GM23338 (cell line): Measurements from ENCODE around the gene OR2A12.
"Not testable (repeated sequence)": the region's sequence is repeated elsewhere in the genome, so short reads cannot be mapped to it uniquely, and the experiment has no call there.

Source experiments
- CREB1 ChIP-seq: fragments of 250-450 bp; sonication (Bioruptor Pico); IDR thresholded peaks from 2 replicates; pipeline ENCODE4 v1.5.0; 2020; ENCODE audit warnings: low read depth, mild to moderate bottlenecking, moderate library complexity
- CTCF ChIP-seq, 2 experiments: fragments of 200-600 bp in 1 of 2; sonication (generic) in 1 of 2; conservative IDR thresholded peaks; 2 replicates each; pipeline versions ENCODE4 v1.5.1 to v1.6.1; 2016 to 2017; ENCODE audit warnings: antibody characterized with exemption in 2 of 2, low read depth in 2 of 2, mild to moderate bottlenecking in 2 of 2, moderate library complexity in 1 of 2
- ETS1 ChIP-seq: IDR thresholded peaks from 2 replicates; pipeline ENCODE4 v1.6.1; 2016; ENCODE audit warnings: antibody characterized with exemption
- EZH2 ChIP-seq: fragments of 200-600 bp; sonication (generic); IDR thresholded peaks from one replicate; pipeline ENCODE4 v1.8.0; 2017; ENCODE audit warnings: antibody characterized with exemption, mild to moderate bottlenecking, low read depth; ENCODE audit not compliant: unreplicated experiment
- EZH2phosphoT487 ChIP-seq: fragments of 200-600 bp; sonication (generic); IDR thresholded peaks from one replicate; pipeline ENCODE4 v1.8.1; 2018; ENCODE audit warnings: antibody characterized with exemption; ENCODE audit not compliant: unreplicated experiment
- POLR2AphosphoS5 ChIP-seq: IDR thresholded peaks from 2 replicates; pipeline ENCODE4 v1.6.1; 2016; ENCODE audit warnings: antibody characterized with exemption, low read depth
- REST ChIP-seq: IDR thresholded peaks from one replicate; pipeline ENCODE4 v1.6.1; 2018; ENCODE audit warnings: antibody characterized with exemption; ENCODE audit not compliant: unreplicated experiment
- STAT1 ChIP-seq: IDR thresholded peaks from one replicate; pipeline ENCODE4 v1.6.1; 2016; ENCODE audit warnings: antibody characterized with exemption; ENCODE audit not compliant: unreplicated experiment
- ZNF462 ChIP-seq: fragments of 250-450 bp; sonication (Bioruptor Pico); IDR thresholded peaks from 2 replicates; pipeline ENCODE4 v1.5.0; 2020; ENCODE audit warnings: mild to moderate bottlenecking, moderate library complexity

GRCh38 chr7:144050884-144051283, 35.2 kb upstream of the OR2A12 start:
- not testable (repeated sequence) for TF ChIP-seq CTCF (conservative IDR thresholded peaks at IDR 0.05; ENCODE audit: low read depth in 2 of 2); CREB1 (CRISPR knock-in tag); EZH2phosphoT487; ZNF462 (CRISPR knock-in tag); POLR2AphosphoS5; ETS1; EZH2; STAT1; REST
